Prostate gland (tissue), 2 donors: ENCODE measurements around the gene NBEA. TPM values are rescaled to one million over a fixed set of nuclear protein-coding genes. Genes with fewer than 3 reads are reported as not detected.
A peak's percentile ranks its signal among the peaks of the same experiment; 100 is the strongest.

Source experiments
- DNase-seq: peaks from one replicate; pipeline ENCODE4 v3.0.0-alpha.2; 2019; ENCODE audit warnings: low spot score
- H3K27ac ChIP-seq, 2 donors: fragments of 200-600 bp; sonication (generic); 2 replicates each; pipeline ENCODE4 v1.5.1; 2017 to 2019
- H3K27me3 ChIP-seq: fragments of 200-600 bp; sonication (generic); replicated peaks from 2 replicates; pipeline ENCODE4 v1.5.1; 2019; ENCODE audit not compliant: insufficient read depth
- H3K36me3 ChIP-seq, 2 donors: fragments of 200-600 bp; sonication (generic); 1 replicate in 1 of 2; 2 replicates in 1 of 2; pipeline versions ENCODE4 v1.5.1 to v1.8.1; 2017 to 2019
- H3K4me1 ChIP-seq: fragments of 200-600 bp; sonication (generic); replicated peaks from 2 replicates; pipeline ENCODE4 v1.5.1; 2019
- H3K4me3 ChIP-seq, 2 donors: fragments of 200-600 bp; sonication (generic); 2 replicates each; pipeline ENCODE4 v1.5.1; 2017 to 2019
- H3K9me3 ChIP-seq: fragments of 200-600 bp; sonication (generic); 2 replicates; pipeline ENCODE4 v1.5.1; 2017
- CTCF ChIP-seq, 4 experiments: fragments of 200-600 bp in 2 of 4; fragments of 450-650 bp in 2 of 4; sonication (generic) in 2 of 4; IDR thresholded peaks; 1 replicate in 3 of 4; 2 replicates in 1 of 4; pipeline ENCODE4 v1.5.1; 2016 to 2019; ENCODE audit warnings: antibody characterized with exemption in 4 of 4, mild to moderate bottlenecking in 2 of 4, moderate library complexity in 2 of 4
- POLR2A ChIP-seq: fragments of 450-650 bp; IDR thresholded peaks from one replicate; pipeline ENCODE4 v1.6.1; 2016; ENCODE audit warnings: antibody characterized with exemption, mild to moderate bottlenecking
- POLR2AphosphoS5 ChIP-seq: sonication (generic); formaldehyde crosslinking; IDR thresholded peaks from one replicate; pipeline ENCODE4 v1.6.1; 2017; ENCODE audit warnings: antibody characterized with exemption
- WGBS: methylation state at CpG from one replicate; pipeline ENCODE4 v1.1.5; 2018; 5-methylcytosine and 5-hydroxymethylcytosine counted together
- intact Hi-C: fragments of 100-400 bp; cut with DNase I; formaldehyde crosslinking; loops from one replicate; pipeline ENCODE4 v1.14.2; 2022
- total RNA-seq, 2 donors: library from RNA; depleted of rRNA; stranded (reverse); fragments of >200 nt; gene quantifications; one replicate each; pipeline ENCODE4 v1.1.0, GENCODE V29; 2016

Gene NBEA
- total RNA-seq, 2 donors from 2014 or later = 13.6 to 16.9 TPM

DNA sequence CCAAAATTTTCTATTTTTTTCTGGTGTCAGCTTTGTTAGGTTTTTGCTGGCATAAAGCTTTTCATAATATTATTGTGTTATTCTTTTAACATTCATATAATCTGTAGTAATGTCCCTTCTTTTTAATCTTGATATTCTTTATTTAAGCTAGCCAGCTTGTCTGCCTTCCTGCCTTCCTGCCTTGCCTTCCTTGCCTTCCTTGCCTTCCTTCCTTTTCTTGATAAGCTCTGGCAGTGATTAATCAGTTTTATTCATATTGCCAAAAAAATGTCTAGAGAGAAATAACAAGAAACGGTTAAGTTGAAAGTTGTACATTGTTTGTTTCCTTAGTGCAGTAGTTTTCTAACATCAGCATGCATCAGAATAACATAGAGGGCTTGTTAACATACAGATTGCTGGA lies 277.0 kb downstream of the NBEA start:
- intact Hi-C loops = no loop called here
- TF ChIP-seq POLR2AphosphoS5 (no peak), POLR2A (no peak), CTCF (IDR thresholded peaks at IDR 0.05) (no peak)
- H3K9me3 ChIP-seq = no peaks in the 10 kb centered on the region
- no peak overlapping the region for H3K4me3 ChIP-seq
- no peaks in the 10 kb centered on the region for H3K4me1 ChIP-seq
- 78% methylated on average over 1 of the region's 1 CpG for WGBS
- no peaks in the 10 kb centered on the region for H3K27me3 ChIP-seq
- H3K27ac ChIP-seq = no peak overlapping the region
- H3K36me3 ChIP-seq = no peaks in the 10 kb centered on the region
- DNase-seq = no peak

DNA sequence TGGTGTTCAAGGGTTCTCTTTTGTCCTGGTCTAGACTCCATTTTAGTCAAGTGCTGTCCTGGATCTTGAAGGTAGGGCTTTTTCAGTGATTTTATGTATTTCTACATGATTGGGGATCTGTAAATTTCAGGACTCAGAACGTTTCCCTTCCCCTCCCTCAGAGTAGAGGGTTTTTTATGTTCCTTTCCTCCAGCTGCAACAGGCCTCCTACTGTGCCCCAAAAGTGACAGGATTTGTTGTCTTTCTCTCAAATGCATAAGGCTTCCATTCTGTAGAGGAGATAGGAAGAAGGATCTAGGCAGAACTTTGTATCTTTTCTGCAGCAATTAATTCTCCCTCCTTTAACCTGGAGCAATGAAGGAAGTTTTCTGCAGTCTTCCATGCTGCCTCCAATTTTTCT lies 283.1 kb downstream of the NBEA start:
- DNase-seq = no peak
- 39% methylated on average over 1 of the region's 1 CpG for WGBS
- TF ChIP-seq CTCF (IDR thresholded peaks at IDR 0.05) (no peak), POLR2AphosphoS5 (no peak), POLR2A (no peak)
- intact Hi-C loops = no loop called here
- no peak overlapping the region for H3K27ac ChIP-seq
- H3K4me3 ChIP-seq = no peak overlapping the region
- no peaks in the 10 kb centered on the region for H3K27me3 ChIP-seq
- H3K9me3 ChIP-seq = no peaks in the 10 kb centered on the region
- H3K36me3 ChIP-seq = no peaks in the 10 kb centered on the region
- no peaks in the 10 kb centered on the region for H3K4me1 ChIP-seq

- Histone ChIP-seq H3K27ac (no peak overlapping the region), H3K27me3 (no peaks in the 10 kb centered on the region), H3K4me1 (no peaks in the 10 kb centered on the region), H3K36me3 (no peaks in the 10 kb centered on the region), H3K4me3 (no peak overlapping the region), H3K9me3 (no peaks in the 10 kb centered on the region)
- intact Hi-C loops = no loop called here
- TF ChIP-seq CTCF (IDR thresholded peaks at IDR 0.05) (no peak), POLR2A (no peak), POLR2AphosphoS5 (no peak)
- WGBS = 89% methylated on average over 2 of the region's 2 CpGs
- DNase-seq = no peak
These were observed 283.5 kb downstream of the NBEA start for GRCh38 chr13:35225582-35225981.

DNA sequence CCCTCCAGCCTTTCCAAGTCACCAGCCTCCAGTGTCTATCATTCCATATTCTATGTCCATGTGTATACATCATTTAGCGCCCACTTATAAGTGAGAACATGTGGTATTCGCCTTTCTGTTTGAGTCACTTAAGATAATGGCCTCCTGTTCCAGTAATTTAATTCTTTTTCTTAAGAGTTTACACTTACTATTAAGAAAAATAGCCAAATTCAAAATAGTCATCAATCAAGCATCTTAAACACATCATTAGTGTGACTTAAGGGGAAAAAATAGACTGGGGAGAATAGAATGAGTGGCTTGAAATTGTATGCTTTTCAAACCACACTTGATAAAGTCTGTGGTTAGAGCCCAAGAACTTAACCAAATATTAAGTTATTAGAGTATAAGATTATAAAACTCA lies 286.5 kb downstream of the NBEA start:
- intact Hi-C loops = no loop called here
- H3K4me3 ChIP-seq = no peak overlapping the region
- TF ChIP-seq CTCF (IDR thresholded peaks at IDR 0.05) = no peak
- TF ChIP-seq POLR2AphosphoS5 = no peak
- no peak for TF ChIP-seq POLR2A
- no peak overlapping the region for H3K27ac ChIP-seq
- DNase-seq = no peak
- no peaks in the 10 kb centered on the region for H3K4me1 ChIP-seq
- no peaks in the 10 kb centered on the region for H3K9me3 ChIP-seq
- H3K27me3 ChIP-seq = no peaks in the 10 kb centered on the region
- WGBS = 99% methylated on average over 2 of the region's 2 CpGs
- no peaks in the 10 kb centered on the region for H3K36me3 ChIP-seq

DNA sequence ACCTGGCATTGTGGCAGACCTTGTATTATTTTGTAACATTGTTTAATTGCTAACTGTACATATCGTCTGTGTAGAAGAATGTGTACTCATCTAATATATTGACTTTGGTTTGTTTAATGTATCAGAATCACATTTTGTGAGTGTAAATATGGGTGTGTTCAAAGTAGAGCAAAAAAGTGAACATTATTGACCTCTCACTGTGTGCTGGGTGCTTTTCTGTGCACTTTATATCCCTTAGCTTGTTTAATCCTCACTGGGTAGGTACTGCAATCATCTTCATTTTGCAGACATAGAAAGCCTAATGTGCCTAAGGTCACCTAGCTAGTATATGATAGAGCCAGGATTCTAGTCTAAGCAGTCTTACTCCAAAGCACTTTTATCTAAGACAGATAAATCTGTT lies 289.4 kb downstream of the NBEA start:
- Histone ChIP-seq H3K27me3 (no peaks in the 10 kb centered on the region), H3K4me1 (no peaks in the 10 kb centered on the region), H3K9me3 (no peaks in the 10 kb centered on the region), H3K27ac (no peak overlapping the region), H3K4me3 (no peak overlapping the region), H3K36me3 (no peaks in the 10 kb centered on the region)
- peak; percentile 35 for TF ChIP-seq POLR2AphosphoS5
- no peak for TF ChIP-seq POLR2A
- intact Hi-C loops = no loop called here
- DNase-seq = no peak
- WGBS = 44% methylated on average over 1 of the region's 1 CpG
